Stimulated activated CD4-positive, alpha-beta T cell treated with anti-CD3 and anti-CD28 coated beads, TNF-alpha, amount 100 ng/mL, for 4 hours (primary cell): Measurements from ENCODE around the gene PSMA3.

ENCODE experiments used
- DNase-seq, 3 experiments: peaks; one replicate each; pipeline ENCODE4 v3.0.0-alpha.2; 2020; ENCODE audit warnings: low read depth in 3 of 3

The PSMA3 gene

DNA sequence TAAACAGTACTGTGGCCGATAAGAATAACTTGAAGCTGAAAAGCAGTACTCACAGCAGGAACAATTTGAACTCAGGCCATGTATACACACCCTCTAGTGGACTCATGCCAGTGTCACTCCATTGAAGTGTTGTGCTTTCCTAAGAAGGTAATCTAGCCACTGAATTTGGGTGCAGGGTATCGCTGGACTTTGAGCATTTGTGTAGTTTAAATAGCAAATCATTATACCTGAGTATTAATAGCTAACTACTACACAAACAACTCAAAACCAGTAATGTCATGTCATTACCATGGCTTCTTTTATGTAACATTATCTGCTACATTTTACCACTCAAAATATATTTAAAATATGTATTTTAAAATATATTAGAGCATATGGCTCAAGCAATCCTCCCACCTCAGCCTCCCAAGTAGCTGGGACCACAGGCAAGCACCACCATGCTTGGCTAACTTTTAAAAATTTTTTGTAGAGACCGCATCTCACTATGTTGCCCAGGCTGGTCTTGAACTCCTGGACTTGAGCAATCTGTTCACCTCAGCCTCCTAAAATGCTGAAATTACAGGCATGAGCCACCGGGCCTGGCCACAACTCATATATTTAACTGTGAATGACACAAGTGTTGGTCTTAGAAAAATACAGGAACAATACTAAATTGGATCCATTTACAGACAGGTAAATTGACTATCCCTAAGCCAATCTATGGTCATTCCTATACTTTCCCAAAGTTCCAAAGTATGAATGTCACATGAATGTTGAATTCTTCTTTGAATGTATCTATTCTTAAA lies 28.1 kb downstream of the PSMA3 start:
- DNase-seq = no peak

DNA sequence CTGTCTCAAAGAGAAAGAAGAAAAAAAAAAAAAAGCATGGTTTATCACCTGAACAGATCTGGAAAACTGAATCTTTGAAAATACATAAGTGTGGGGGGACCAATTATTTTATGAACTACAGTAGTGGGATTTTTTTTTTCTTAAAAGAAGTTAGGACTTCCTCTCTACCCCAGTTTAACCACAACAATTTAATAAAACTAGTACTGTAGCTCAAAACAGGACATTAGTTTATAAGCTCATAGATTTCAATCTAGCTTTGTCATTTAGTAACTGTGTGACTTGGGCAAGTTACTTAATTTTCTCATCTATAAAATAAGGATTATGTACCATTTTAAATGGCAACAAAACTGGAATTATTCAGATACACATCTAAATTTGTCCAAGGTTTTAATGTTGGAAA lies 30.2 kb downstream of the PSMA3 start:
- no peak for DNase-seq

GRCh38 chr14:58275527-58276190 lies 31.0 kb downstream of the PSMA3 start:
- no peak for DNase-seq

DNA sequence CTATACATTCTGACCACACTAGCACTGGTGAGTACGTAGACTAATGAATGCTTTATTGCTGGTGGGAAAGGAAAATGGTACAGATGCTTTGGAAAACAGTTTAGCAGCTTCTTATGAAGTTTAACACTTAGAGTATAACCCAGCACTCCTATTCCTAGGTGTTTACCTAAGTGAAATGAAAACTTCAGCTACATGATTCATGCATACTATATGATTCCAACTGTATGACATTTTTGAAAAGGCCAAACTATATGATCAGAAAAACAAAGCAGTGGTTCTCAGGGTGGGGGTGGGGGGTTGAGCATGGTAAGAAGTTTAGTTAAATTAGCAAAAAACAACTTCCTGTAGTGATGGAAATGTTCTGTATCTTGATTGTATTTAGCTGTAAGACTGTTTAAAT lies 31.6 kb downstream of the PSMA3 start:
- DNase-seq = no peak

DNA sequence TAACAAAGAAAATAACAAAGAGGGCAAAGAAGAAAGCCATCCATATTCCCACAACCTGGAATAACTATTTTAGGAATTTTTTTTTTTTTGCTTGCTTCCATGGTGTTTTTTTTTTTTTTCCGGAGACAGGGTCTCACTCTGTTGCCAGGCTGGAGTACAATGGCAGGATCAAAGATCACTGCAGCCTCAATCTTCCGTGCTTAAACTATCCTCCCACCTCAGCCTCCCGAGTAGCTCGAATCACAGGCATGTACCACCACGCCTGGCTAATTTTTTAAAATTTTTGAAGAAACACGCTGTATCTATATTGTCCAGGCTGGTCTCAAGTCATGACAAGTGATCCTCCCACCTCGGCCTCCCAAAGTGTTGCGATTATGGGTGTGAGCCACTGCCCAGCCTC lies 33.5 kb downstream of the PSMA3 start:
- no peak for DNase-seq

DNA sequence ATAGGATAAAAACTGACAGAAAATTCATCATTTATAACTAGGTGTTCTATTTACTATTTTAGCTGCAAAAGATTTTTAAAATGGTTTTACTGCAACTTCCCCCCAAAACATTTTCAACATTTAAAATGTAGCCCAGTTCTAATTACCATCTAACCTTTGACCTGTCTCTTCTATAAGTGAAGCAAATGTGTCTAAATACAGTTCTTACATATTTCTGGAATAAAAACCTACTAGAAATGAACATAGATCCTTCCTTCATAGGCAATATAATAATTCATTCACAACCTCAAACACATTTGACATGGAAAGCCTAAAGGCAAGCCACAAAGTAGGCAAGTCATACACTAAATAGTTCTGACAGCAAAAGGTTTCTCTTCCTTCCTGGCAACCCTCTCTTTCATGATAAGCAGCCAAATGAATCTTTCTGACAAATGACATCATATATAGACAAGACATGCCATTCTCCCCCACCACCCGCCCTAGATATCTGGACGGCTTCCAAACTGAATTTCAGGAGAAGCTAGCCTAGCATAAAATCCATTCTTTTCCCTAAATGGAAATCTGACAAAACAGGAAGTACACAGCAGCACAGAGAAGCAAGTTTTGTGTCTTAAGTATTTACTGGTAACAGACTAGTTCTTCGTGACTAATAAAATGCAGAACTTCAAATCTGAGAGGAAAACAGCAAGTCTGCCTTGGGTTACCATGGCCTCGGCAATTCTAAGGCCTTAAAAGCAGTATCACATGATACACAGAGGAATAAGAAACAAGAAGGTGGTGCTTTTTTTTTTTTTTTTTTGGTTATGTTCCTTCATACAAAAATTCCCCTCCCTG lies 36.5 kb downstream of the PSMA3 start:
- no peak for DNase-seq

DNA sequence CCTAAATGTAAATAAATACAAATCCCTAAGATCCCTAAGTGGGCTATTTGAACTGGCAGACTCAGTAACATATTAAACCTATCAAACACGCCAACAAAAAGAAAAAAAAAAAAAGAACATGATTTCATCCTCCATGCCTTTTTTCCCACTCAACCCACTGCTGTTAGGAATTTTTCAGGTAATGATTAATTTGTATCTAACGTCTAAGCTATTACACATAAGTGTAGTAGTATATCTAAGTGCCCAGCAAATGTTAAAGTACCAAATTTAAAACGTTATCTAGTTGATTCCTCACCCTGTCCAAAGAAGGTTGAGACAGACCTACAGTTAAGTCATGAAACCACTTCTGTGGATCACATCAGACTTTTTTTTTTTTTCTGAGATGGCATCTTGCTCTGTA lies 37.3 kb downstream of the PSMA3 start:
- no peak for DNase-seq

DNA sequence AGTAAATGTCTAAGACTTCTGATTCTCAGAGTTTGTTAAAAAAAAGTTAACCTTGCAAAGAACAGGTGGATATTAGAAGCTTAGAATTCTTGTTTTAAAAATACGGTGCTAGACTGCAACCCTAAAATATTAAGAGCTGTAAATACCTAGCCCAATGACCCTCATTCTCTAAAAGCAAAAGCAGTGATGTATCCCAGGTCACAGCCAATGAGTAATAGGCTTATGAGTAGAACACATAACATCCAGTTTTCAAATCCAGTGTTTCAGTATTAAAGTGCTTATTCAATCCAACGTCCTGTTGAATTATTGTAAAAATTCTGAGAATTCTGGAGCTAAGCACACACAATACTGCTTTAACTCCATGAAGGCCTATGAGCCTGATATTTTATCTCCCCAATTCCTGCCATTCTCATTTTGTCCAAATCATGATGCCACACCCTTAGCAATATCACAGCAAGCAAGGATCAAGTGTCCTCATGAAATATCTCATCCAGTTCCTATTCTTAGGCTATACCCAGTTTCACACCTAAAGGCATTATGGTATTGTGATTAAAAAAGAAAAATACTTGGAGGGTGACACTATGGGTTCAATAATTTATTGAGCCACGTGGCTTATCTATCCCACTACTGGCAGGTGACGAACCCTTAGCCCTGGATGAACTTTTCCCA lies 38.4 kb downstream of the PSMA3 start:
- DNase-seq = no peak

GRCh38 chr14:58283730-58284129 lies 39.1 kb downstream of the PSMA3 start:
- no peak for DNase-seq

DNA sequence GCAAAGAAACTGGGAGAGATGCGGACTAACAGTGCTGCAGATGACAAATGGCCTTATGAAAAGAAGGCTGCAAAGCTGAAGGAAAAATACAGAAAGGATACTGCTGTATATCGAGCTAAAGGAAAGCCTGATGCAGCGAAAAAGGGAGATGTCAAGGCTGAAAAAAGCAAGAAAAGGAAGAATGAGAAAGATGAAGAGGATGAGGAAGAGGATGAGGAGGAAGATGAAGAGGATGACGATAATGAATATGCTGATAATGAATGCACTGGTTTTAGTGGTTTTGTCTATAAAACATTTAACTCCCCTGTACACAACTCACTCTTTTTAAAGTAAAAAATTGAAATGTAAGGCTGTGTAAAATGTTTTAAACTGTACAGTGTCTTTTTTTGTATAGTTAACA lies 40.5 kb downstream of the PSMA3 start:
- DNase-seq = no peak

DNA sequence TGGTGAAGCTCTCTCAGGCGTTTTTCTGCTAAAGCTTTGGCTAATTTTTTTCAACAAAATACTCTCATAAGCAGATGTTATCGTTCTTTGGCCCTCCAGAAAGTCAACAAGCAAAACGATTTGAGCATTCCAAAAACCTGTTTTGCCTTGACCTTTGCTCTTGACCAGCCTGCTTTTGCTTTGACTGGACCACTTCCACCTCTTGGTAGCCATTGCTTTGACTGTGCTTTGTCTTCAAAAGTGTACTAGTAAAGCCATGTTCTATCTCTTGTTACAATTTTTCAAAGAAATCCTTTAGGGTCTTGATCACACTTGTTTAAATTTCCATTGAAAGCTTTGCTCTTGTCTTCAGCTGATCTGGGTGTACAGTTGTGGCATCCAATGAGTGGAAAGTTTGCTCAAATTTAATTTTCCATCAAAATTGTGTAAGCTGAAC lies 43.0 kb downstream of the PSMA3 start:
- DNase-seq = no peak

GRCh38 chr14:58288106-58288792 lies 43.6 kb downstream of the PSMA3 start:
- no peak for DNase-seq

DNA sequence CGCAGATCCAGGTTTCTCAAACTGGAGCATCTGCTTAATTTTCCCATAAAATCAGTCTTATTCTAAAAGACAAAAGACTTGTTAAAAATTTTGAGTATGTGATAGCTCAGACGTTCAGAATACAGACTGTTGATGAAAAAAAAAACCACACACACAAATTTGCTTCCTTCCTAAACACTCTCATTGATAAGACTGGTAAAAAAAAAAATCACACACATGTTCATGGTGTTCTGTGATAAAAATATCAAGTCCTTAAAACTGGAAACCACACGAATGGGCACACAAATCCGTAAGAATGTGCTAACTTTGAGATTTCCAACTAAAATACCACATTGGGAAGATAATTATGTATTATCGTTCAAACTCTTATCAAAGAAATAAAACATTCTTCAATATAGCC lies 47.0 kb downstream of the PSMA3 start:
- DNase-seq = no peak

GRCh38 chr14:58292187-58292586 lies 47.5 kb downstream of the PSMA3 start:
- DNase-seq = no peak

DNA sequence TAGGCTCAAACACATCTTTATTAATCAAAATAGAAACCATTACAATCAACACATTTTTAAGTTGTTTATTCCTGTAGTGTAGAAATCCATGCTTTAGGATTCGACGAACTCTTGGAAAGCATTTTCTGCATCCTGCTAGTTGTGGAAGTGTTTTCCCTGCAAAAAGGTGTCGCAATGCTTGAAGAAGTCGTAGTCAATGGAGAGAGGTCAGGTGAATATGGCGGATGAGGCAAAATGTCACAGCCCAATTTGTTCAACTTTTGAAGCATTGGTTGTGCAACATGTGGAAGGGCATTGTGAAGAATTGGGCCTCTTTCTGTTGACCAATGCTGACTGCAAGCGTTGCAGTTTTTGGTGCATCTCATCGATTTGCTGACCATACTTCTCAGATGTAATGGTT lies 49.6 kb downstream of the PSMA3 start:
- no peak for DNase-seq

DNA sequence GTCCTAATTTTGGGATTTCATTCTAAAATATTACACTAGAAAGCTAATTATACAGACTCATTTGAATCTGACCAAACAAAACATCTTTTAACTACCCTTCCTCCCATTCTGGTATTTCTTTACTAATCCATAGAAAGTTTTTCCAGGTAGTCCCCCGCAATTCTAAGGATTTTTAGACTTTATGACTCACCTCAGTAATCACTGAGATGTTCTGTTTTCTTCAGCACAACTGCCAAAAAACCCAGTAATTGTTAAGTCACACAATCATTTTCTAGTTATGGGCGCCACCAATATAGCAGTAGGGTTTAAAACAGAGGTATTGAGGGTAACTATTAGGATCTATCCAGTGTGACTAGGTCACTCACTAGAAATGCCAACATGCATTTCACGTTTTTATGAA lies 52.1 kb downstream of the PSMA3 start:
- DNase-seq = no peak

DNA sequence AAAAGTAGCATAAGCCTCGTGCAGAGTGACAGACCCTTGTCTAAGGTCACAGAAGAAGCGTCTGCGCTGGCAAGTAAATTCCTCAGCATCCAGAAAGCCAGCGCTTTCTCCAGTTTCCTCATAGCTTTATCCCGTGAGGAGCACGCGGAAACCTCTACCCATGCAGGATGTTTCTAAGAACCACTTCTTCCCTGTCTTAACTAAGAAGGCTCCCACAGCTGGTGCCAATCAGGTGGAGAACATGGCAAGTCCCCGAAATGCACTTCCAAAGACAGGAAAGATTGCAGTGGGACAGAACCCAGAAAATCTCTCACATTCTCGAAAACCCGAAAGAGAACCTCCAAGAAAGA lies 52.7 kb downstream of the PSMA3 start:
- no peak for DNase-seq

DNA sequence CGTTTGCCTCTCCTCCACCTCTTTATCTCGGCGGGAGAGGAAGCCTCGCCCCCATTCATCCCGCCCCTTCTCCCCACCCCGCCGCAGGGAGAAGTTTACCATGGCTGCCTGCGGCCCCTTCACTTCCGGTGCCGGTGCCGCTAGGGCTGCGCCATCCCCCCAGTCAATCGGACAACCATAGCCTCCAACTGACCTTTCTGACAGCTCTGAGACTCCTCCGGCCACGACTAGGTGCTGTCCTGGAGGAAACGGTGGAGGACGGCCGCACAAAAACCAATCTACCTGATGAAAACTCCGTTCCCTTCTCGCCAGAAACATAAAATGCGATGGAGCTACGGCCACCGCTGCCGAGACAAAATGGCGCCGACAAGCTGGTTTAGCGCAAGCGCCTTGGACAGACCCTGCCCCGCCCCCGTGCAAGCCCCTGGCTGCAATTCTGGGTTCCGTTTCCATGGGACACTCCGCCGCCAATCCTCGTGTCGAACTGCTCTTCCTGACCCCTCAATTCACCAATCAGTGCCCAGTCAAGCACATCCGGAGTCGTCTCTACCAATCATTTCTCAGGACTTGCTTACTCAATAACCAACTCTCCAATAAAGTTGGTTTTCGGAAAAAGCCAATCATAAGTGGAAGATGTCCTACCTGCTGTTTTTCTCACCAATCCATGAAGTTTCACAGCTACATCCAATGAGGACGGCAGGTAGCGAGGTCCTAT lies 53.3 kb downstream of the PSMA3 start:
- peak; percentile 91 to 97 (median 95) for DNase-seq

DNA sequence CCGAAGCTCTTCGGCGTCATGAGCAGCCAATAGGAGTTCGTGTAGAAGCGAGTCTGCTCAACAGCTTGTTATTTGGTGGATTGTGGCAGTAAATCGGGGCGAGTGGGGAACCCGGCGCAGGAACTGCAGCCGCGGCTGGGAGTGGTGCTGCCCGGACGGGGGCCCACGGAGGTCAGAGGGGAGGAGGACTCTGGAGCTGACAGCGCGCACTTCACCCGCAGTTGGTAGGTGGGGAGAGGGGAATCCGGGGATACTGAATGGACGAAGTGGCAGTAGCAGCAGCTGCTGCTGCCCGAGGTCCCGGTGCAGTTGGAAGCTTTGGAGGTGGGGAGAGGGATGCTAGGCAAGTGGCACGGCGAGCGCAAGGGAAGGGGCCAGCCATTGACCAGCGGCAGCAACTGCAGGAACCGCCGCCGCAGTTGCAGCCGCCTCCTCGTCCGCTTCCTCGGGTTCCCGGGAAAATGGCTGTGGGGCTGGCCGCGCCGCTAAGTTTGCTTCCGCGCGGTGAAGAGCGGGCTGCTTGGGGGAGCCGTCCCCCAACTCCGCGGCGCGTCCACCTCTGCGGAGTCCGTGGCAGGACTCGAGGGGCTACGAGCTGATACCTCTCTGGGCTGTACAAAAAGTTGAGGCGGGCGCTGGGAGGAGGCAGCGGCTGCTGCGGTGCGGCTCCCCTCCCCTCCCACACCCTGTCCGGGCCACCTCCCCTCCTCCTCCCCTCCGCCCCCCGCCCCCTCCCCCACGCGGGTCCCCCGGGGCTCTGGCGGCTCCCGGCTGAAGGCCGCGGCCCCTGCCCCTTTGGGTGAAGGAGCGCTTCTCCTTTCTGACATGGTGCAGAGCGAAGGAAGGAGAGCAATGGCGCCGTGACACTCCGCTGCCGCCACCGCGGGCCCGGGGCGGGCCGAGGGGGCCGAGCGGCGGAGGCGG lies 54.1 kb downstream of the PSMA3 start, which contains the start of gene ARID4A:
Gene ARID4A (plus strand): TSS at position 79 of the 924 bp plus-strand sequence. CDS start 1,300 bp downstream, outside the sequence.
- DNase-seq = peak in 2 of 3 experiments; percentile 38 to 66
